HG03520 (cell line): ENCODE measurements around the gene GCAT.

Experiments
- ATAC-seq: cut with Tn5 transposase; IDR thresholded peaks from one replicate; pipeline ENCODE4 v1.9.1; 2021; ENCODE audit warnings: mild to moderate bottlenecking, moderate library complexity; ENCODE audit not compliant: unreplicated experiment

Gene GCAT

DNA sequence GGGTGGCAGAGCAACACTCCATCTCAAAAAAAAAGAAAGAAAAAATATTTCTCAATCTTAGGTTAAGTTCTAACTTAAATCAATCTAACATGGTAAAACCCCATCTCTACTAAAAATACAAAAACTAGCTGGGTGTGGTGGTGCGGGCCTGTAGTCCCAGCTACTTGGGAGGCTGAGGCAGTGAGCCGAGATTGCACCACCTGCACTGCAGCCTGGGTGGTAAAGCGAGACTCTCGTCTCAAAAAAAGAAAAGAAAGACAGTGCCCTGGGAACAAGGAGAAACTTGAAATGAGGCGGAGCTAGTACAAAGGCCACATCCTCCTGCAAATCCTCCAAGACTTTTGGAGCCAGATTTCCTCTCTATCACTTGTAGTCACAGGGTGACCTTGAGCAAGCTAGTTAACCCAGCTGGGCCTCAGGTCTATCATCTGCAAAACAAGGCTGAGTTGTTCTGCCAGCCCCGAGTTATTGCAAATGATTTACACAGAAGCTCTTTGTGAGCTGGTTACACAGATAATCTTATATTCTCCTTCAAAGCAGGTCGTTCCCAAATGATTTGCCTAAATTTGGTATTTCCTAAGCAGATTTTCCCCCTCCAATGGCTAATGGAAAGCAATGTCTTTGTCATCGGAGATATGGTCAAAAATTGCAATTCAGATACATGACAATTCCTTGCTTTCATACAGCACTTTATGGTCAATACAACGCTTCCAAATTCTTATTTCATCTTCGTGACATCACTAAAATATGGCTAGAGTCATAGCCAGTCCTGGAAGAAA is 34.5 kb downstream of the GCAT start:
- no peak for ATAC-seq

DNA sequence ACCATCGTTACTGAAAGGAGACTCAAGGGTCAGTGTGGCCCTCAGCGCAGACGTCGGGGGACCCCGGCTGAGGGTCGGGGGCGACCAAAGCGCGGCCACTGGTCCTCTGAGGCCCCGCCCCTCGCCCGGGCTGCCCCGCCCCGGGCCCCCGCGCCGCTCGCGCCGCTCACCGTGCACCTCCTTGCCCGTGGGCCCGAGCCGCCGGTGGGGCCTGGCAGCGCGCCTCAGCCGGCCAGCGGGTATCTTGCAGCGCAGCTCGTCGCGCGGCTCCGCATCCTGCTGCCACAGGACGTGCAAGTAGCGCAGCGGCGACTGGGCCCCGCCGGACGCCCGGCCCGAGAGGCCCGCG is 36.0 kb downstream of the GCAT start:
- ATAC-seq: peak; percentile 24

GRCh38 chr22:37844904-37845329 is 37.2 kb downstream of the GCAT start:
- ATAC-seq: no peak

GRCh38 chr22:37846433-37846832 is 38.7 kb downstream of the GCAT start:
- no peak for ATAC-seq

DNA sequence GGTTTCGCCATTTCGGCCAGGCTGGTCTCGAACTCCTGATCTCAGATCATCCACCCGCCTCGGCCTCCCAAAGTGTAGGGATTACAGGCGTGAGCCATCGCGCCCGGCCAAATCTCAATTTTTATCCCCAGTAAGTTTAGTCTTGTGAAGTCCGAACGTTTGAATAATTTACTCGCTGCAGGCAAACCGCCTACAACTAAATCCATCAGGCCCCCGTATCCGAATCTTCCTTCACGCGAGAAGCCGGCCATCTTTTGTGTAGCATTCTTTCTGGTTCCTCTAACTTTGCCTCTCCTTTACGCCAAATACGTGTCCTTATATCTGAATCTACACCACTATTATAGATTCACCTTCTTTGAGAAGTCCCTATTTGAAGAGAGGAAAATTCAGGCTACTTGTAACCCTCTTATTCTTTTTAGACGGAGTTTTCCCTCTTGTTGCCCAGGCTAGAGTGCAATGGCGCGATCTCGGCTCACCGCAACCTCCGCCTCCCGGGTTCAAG is 40.9 kb downstream of the GCAT start:
- no peak for ATAC-seq

DNA sequence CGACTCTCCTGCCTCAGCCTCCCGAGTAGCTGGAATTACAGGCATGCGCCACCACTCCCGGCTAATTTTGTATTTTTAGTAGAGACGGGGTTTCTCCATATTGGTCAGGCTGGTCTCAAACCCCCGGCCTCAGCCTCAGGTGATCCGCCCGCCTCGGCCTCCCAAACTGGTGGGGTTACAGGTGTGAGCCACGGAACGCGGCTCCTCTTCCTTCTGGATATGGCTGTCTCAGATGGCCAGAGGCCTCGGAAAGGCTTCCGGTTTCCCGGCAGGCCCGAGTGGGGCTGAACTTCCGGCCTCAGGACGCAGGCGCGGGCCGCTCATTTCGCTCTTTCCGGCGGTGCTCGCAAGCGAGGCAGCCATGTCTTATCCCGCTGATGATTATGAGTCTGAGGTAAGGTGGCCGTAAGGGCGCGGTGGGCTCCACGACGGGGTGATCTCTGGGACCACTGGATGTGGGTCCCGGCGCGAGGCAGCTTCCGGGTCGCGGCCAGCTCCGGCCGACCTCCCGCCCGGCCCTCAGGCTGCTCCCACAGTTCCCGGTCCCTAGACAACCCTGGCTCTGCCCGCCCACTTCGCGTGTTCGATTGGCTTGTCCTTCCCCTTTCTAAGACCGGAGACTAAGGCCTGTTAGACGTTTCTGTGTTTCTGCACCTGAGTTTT is 41.5 kb downstream of the GCAT start, which contains the start of gene EIF3L:
EIF3L (plus strand) TSS at position 331 of the 663 bp plus-strand sequence; CDS start at position 362, 31 bp downstream.
- peak; percentile 45 for ATAC-seq

GRCh38 chr22:37850801-37851200 is 43.1 kb downstream of the GCAT start:
- ATAC-seq: no peak

DNA sequence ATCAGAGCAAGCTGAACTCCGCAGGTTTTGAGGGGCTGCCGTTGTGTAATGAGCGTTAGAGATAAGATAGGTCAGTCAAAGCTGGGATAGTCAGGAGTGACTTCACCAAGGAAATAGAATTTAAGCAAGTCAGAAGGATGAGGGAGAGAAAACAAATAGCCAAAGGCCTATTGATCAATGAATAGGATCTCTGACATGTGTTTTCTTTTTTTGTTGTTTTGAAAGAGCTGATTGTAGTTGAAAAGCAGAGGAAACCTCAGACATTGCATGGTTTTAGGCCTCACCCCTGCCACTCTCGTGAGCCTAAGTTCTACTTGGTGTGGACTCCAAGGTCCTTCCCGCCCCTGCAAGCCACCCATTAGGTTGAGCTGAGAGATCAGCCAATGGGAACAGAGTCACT is 44.7 kb downstream of the GCAT start:
- ATAC-seq: no peak

- no peak for ATAC-seq
Measured at GRCh38 chr22:37854946-37855345, 47.2 kb downstream of the GCAT start.

DNA sequence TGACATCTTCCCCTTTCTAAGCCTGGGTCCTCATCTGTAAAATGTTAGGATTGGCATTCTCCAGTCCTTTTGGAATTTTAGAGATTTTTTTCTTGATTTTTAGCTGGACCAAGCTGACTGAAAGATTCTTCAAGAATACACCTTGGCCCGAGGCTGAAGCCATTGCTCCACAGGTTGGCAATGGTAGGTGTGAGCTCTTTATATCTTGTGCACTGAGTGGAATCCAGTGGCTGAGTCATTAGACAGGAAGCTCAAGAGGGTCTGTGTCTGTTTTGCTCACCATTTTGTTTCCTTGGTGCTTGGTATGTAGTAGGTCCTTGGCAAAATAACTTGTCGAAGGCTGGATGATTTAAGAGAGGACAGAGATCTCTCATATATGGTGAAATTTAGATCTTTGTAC is 47.7 kb downstream of the GCAT start:
- no peak for ATAC-seq

- no peak for ATAC-seq
Measured at GRCh38 chr22:37860796-37861421, 53.2 kb downstream of the GCAT start.

GRCh38 chr22:37862570-37863325 is 55.0 kb downstream of the GCAT start:
- no peak for ATAC-seq

DNA sequence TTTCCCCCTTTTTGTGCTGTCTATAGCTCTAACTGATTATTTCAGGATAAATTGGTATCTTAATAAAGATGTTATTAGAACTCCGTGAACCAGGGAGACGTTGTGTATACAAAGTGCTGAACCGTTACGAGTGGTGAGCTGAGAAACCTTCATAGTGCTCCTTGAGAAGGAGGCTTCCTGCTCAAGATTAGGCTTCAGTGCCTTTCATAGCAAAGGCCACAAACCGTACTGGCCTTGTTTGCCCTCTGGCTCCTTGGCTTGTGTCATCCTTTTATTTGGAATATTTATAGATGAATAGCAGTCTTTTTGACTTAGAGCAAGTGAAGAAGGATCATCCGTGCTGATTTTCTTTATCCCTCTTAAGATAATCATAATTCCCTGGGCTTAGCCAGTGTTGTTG is 57.8 kb downstream of the GCAT start:
- no peak for ATAC-seq
